Panc1 (cell line): ENCODE results near the gene ALLC. TPM values are rescaled to one million over a fixed set of nuclear protein-coding genes. Genes with fewer than 3 reads are reported as not detected.

ENCODE experiments used
- ATAC-seq: fragments of 200-7000 bp; cut with Tn5 transposase; 2 replicates; pipeline ENCODE4 v1.9.1; 2020; ENCODE audit warnings: mild to moderate bottlenecking, moderate library complexity
- BruUV-seq: library from RNA; stranded (reverse); fragments of 400-500 nt; replicated peaks from 2 replicates; lab custom pipeline; 2021; lab: Mats Ljungman, UMichigan
- CTCF ChIA-PET: fragments of 300-600 bp; sonication (Branson Sonifier 250); formaldehyde crosslinking; loops from one replicate; lab custom pipeline; 2022; ENCODE audit warnings: antibody characterized with exemption; lab: Charles Lee
- POLR2A ChIA-PET: fragments of 300-600 bp; sonication (Branson Sonifier 250); formaldehyde crosslinking; loops from one replicate; lab custom pipeline; 2022; ENCODE audit warnings: antibody characterized with exemption; lab: Charles Lee
- DNase-seq: peaks from one replicate; pipeline ENCODE4 v3.0.0-alpha.2; 2010; ENCODE audit warnings: low read depth, low spot score
- H3K27ac ChIP-seq: 2 replicates; pipeline ENCODE4 v1.5.1; 2011; ENCODE audit warnings: mild to moderate bottlenecking, low read length, inconsistent platforms
- H3K27me3 ChIP-seq: fragments of 200-500 bp; sonication (Bioruptor generic); 2 replicates; pipeline ENCODE4 v1.6.0; 2014; ENCODE audit warnings: low read length, inconsistent platforms; ENCODE audit not compliant: control insufficient read depth, insufficient read depth
- H3K36me3 ChIP-seq: fragments of 200-500 bp; sonication (Bioruptor generic); 2 replicates; pipeline ENCODE4 v1.5.1; 2014; ENCODE audit warnings: inconsistent platforms, mild to moderate bottlenecking, low read length, moderate library complexity; ENCODE audit not compliant: control insufficient read depth, insufficient read depth
- H3K4me1 ChIP-seq: 2 replicates; pipeline ENCODE4 v1.5.1; 2011; ENCODE audit warnings: inconsistent platforms, mild to moderate bottlenecking, low read length, moderate library complexity; ENCODE audit not compliant: control insufficient read depth, insufficient read depth
- H3K4me3 ChIP-seq, 2 experiments: 2 replicates each; pipeline ENCODE4 v1.5.1; 2011 to 2012; ENCODE audit warnings: low read depth in 2 of 2, low read length in 2 of 2, mild to moderate bottlenecking in 2 of 2, inconsistent platforms in 1 of 2, moderate library complexity in 1 of 2
- H3K9me3 ChIP-seq: fragments of 200-500 bp; sonication (Bioruptor generic); 2 replicates; pipeline ENCODE4 v1.5.1; 2014; ENCODE audit warnings: low read depth, mild to moderate bottlenecking, inconsistent platforms, low read length, moderate library complexity; ENCODE audit not compliant: control insufficient read depth, insufficient read depth
- CTCF ChIP-seq: fragments of 450-650 bp; IDR thresholded peaks from 2 replicates; pipeline ENCODE4 v1.5.1; 2017; ENCODE audit warnings: mild to moderate bottlenecking
- POLR2AphosphoS5 ChIP-seq: IDR thresholded peaks from 2 replicates; pipeline ENCODE4 v1.6.1; 2012; ENCODE audit warnings: mild to moderate bottlenecking, low read depth, low read length, moderate library complexity
- SIN3A ChIP-seq: IDR thresholded peaks from 2 replicates; pipeline ENCODE4 v1.6.1; 2012; ENCODE audit warnings: low read depth, mild to moderate bottlenecking, low read length, moderate library complexity, borderline replicate concordance; ENCODE audit not compliant: insufficient read depth
- TCF7L2 ChIP-seq: IDR thresholded peaks from 2 replicates; pipeline ENCODE4 v1.6.1; 2011; ENCODE audit warnings: mild to moderate bottlenecking, low read depth, low read length, inconsistent platforms
- in situ Hi-C: cut with HindIII; loops from 2 replicates; pipeline ENCODE4 v1.10.0; 2016; ENCODE audit warnings: low sequenced_read_pairs, low pct_unique_long_range_greater_than_20kb
- intact Hi-C: fragments of 100-400 bp; cut with micrococcal nuclease; formaldehyde crosslinking; loops from one replicate; pipeline ENCODE4 v1.10.0; 2022; ENCODE audit not compliant: unreplicated experiment
- total RNA-seq: library from RNA; stranded (reverse); gene quantifications from one replicate; pipeline ENCODE4 v1.2.1, GENCODE V29; 2021; ENCODE audit not compliant: unreplicated experiment
- TF ChIP-seq, protein P1 (sequence below), 2 experiments: IDR thresholded peaks; 2 replicates each; pipeline ENCODE4 v1.6.1; 2011 to 2012; ENCODE audit warnings: low read depth in 2 of 2, control low read depth in 1 of 2, low read length in 1 of 2, mild to moderate bottlenecking in 1 of 2, moderate library complexity in 1 of 2; ENCODE audit not compliant: insufficient read depth in 1 of 2

Gene ALLC
- total RNA-seq, 1 experiment from 2014 or later: not detected

DNA sequence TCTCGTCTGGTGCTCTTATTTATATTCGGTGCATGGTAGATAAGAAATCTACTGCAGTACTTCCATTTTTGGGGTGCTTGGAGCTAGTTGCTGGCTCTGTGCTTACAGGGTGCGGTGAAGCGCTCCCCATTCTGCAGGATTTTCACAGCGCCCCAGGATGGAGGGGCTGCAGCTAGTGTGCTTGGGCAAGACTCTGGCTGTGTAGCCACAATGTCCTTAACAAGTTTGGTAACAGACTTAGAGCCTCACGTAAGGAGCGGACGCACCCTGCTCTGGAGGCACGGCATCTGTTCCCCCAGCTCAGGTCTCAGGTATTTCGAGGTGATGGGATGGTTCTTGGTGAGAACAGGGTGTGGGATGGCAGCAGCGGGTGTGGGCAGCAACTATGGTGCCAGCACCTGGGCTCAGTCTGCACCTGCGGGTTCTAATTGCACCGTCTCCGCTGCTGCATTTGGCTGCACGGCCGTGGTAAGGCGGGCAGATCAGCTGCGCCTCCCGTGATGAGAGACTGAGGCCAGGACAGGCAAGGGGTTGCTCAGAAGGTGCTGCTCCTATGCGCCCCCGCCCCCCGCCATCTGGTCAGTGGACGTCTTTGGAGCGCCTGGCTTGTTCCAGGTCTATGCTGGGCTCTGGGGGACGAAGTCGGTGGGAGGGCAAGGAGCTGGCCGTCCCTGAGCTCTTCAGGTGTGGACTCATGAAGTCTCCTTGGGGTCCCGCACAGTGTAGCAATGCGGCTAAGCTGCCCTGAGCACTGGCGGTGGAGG lies 20.1 kb upstream of the ALLC start:
- no peak for DNase-seq
- CTCF ChIA-PET: no interaction called here
- BruUV-seq: no TSS peak

GRCh38 chr2:3638456-3638810 lies 19.6 kb upstream of the ALLC start:
- ATAC-seq: no peak
- CTCF ChIA-PET: no interaction called here

More for the DNA sequence above, 20.1 kb upstream of the ALLC start:
- intact Hi-C loops: no loop called here
- ATAC-seq: no peak
- Histone ChIP-seq H3K27ac (no peak overlapping the region), H3K27me3 (peaks cover 4% of the 10 kb centered on the region; the same call in 1 of the 2 replicates), H3K4me3 (no peak overlapping the region), H3K36me3 (no peaks in the 10 kb centered on the region), H3K4me1 (no peaks in the 10 kb centered on the region), H3K9me3 (no peaks in the 10 kb centered on the region)
- POLR2A ChIA-PET: no interaction called here
- in situ Hi-C loops: no loop called here
- TF ChIP-seq POLR2AphosphoS5: no peak
- TF ChIP-seq, protein P1, sequence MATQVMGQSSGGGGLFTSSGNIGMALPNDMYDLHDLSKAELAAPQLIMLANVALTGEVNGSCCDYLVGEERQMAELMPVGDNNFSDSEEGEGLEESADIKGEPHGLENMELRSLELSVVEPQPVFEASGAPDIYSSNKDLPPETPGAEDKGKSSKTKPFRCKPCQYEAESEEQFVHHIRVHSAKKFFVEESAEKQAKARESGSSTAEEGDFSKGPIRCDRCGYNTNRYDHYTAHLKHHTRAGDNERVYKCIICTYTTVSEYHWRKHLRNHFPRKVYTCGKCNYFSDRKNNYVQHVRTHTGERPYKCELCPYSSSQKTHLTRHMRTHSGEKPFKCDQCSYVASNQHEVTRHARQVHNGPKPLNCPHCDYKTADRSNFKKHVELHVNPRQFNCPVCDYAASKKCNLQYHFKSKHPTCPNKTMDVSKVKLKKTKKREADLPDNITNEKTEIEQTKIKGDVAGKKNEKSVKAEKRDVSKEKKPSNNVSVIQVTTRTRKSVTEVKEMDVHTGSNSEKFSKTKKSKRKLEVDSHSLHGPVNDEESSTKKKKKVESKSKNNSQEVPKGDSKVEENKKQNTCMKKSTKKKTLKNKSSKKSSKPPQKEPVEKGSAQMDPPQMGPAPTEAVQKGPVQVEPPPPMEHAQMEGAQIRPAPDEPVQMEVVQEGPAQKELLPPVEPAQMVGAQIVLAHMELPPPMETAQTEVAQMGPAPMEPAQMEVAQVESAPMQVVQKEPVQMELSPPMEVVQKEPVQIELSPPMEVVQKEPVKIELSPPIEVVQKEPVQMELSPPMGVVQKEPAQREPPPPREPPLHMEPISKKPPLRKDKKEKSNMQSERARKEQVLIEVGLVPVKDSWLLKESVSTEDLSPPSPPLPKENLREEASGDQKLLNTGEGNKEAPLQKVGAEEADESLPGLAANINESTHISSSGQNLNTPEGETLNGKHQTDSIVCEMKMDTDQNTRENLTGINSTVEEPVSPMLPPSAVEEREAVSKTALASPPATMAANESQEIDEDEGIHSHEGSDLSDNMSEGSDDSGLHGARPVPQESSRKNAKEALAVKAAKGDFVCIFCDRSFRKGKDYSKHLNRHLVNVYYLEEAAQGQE (IDR thresholded peaks at IDR 0.05; ENCODE audit: insufficient read depth in 1 of 2, low read depth in 2 of 2, low read length in 1 of 2): no peak
- no peak for TF ChIP-seq TCF7L2
- TF ChIP-seq SIN3A: no peak
- no peak for TF ChIP-seq CTCF

More at GRCh38 chr2:3638456-3638810, 19.6 kb upstream of the ALLC start:
- no peak overlapping the region for H3K4me3 ChIP-seq
- no peak overlapping the region for H3K27ac ChIP-seq
- POLR2A ChIA-PET: no interaction called here
- H3K9me3 ChIP-seq: no peaks in the 10 kb centered on the region
- H3K4me1 ChIP-seq: no peaks in the 10 kb centered on the region
- in situ Hi-C loops (no loop called here), intact Hi-C loops (no loop called here)
- no peak for DNase-seq
- H3K27me3 ChIP-seq: peaks cover 4% of the 10 kb centered on the region; the same call in 1 of the 2 replicates
- no TSS peak for BruUV-seq
- H3K36me3 ChIP-seq: no peaks in the 10 kb centered on the region
- no peak for TF ChIP-seq TCF7L2
- TF ChIP-seq CTCF: no peak
- TF ChIP-seq, protein P1 (IDR thresholded peaks at IDR 0.05; ENCODE audit: insufficient read depth in 1 of 2, low read depth in 2 of 2, low read length in 1 of 2): no peak
- TF ChIP-seq SIN3A: no peak
- no peak for TF ChIP-seq POLR2AphosphoS5
